Measurements from ENCODE around the gene MYO5B.
"Not testable (repeated sequence)": the region's sequence is repeated elsewhere in the genome, so short reads cannot be mapped to it uniquely, and the experiment has no call there.

DNA sequence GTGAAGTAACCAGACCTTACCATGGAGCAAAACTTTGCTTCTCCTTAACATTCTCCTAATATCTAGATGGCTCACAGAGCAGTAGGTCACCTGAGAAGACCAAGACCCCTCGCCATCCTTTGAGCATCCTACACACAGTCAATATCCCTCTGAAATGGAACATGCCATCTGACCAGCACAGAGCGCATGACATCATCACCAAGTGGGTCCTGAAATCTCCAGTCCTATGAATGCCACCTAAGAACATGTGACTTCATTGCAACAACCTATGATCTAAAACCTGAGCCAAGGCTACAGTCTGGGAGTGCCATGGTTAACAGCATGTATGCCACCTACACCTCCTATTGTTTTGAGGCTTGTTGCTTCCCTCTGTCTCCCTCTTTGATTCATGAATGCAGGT lies 305.4 kb downstream of the MYO5B start:
- TF ChIP-seq, protein P1, sequence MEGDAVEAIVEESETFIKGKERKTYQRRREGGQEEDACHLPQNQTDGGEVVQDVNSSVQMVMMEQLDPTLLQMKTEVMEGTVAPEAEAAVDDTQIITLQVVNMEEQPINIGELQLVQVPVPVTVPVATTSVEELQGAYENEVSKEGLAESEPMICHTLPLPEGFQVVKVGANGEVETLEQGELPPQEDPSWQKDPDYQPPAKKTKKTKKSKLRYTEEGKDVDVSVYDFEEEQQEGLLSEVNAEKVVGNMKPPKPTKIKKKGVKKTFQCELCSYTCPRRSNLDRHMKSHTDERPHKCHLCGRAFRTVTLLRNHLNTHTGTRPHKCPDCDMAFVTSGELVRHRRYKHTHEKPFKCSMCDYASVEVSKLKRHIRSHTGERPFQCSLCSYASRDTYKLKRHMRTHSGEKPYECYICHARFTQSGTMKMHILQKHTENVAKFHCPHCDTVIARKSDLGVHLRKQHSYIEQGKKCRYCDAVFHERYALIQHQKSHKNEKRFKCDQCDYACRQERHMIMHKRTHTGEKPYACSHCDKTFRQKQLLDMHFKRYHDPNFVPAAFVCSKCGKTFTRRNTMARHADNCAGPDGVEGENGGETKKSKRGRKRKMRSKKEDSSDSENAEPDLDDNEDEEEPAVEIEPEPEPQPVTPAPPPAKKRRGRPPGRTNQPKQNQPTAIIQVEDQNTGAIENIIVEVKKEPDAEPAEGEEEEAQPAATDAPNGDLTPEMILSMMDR (IDR thresholded peaks at IDR 0.05) = not testable (repeated sequence)
- not testable (repeated sequence) for TF ChIP-seq POLR2A (IDR thresholded peaks at IDR 0.05)

Measured in lower leg skin (tissue), 3 donors.